Measurements from ENCODE around the gene C16orf74. TPM values are rescaled to one million over a fixed set of nuclear protein-coding genes. Genes with fewer than 3 reads are reported as not detected.
A peak's percentile ranks its signal among the peaks of the same experiment; 100 is the strongest.

C16orf74 gene
- total and polyA plus RNA-seq, 8 donors, result 0.37 to 1.3 (median 0.72) TPM

GRCh38 chr16:85674418-85674755 lies 76.5 kb downstream of the C16orf74 start:
- intact Hi-C loops (cut with DNase I), result no loop called here
- Histone ChIP-seq H3K36me3 (peaks cover under 1 to 36% (median 7%) of the 10 kb centered on the region in 3 donors), H3K27ac (peak overlapping the region; percentile 18 to 78 (median 52)), H3K9me3 (no peaks in the 10 kb centered on the region), H3K4me1 (peaks cover 14 to 24% (median 21%) of the 10 kb centered on the region in 3 donors), H3K27me3 (no peaks in the 10 kb centered on the region), H3K4me3 (no peak overlapping the region)
- ATAC-seq (peak in 2 of 4 donors; percentile 1 to 9), DNase-seq (no peak), FAIRE-seq (no peak)
- 51 to 55% methylated on average over 4 of the region's 4 CpGs for WGBS, 2 donors
- no peak for TF ChIP-seq CTCF (IDR thresholded peaks at IDR 0.05)

- intact Hi-C loops (cut with DNase I), result no loop called here
- H3K4me1 ChIP-seq, result peaks cover 14 to 24% (median 21%) of the 10 kb centered on the region in 3 donors
- no peaks in the 10 kb centered on the region for H3K27me3 ChIP-seq
- 27 to 28% methylated on average over 19 of the region's 19 CpGs for WGBS, 2 donors
- no peaks in the 10 kb centered on the region for H3K9me3 ChIP-seq
- no peak overlapping the region for H3K4me3 ChIP-seq
- peak overlapping the region; percentile 18 to 78 (median 52) for H3K27ac ChIP-seq
- DNase-seq, result peak; percentile 80 to 94 (median 86)
- peak; percentile 83 to 93 (median 91) for ATAC-seq
- no peak for TF ChIP-seq CTCF (IDR thresholded peaks at IDR 0.05)
- FAIRE-seq, result no peak
- H3K36me3 ChIP-seq, result peaks cover 6 to 41% (median 7%) of the 10 kb centered on the region in 3 donors
Observed at GRCh38 chr16:85673529-85674417, 77.1 kb downstream of the C16orf74 start.

- FAIRE-seq, result no peak
- Histone ChIP-seq H3K27ac (no peak overlapping the region), H3K36me3 (peaks cover 14 to 64% (median 33%) of the 10 kb centered on the region in 3 donors)
Observed at GRCh38 chr16:85670840-85671239, 80.1 kb downstream of the C16orf74 start.

GRCh38 chr16:85668676-85669424 lies 82.0 kb downstream of the C16orf74 start:
- no peak for FAIRE-seq
- DNase-seq, result peak in 1 of 6 donors; percentile 35
- TF ChIP-seq CTCF (IDR thresholded peaks at IDR 0.05), result no peak
- Histone ChIP-seq H3K4me1 (peaks cover 5 to 10% (median 9%) of the 10 kb centered on the region in 3 donors), H3K4me3 (no peak overlapping the region), H3K36me3 (peaks cover 17 to 82% (median 49%) of the 10 kb centered on the region in 3 donors), H3K9me3 (no peaks in the 10 kb centered on the region), H3K27ac (no peak overlapping the region), H3K27me3 (no peaks in the 10 kb centered on the region)
- ATAC-seq, result no peak
- intact Hi-C loops (cut with DNase I), result loop anchor here in 1 of 3 donors (5.0 kb wide), 1 partner anchor 48 kb away; no protein-coding TSS in a partner anchor
- WGBS, 2 donors, result 75 to 80% methylated on average over 10 of the region's 10 CpGs

More at GRCh38 chr16:85670840-85671239, 80.1 kb downstream of the C16orf74 start:
- no peaks in the 10 kb centered on the region for H3K9me3 ChIP-seq
- no peak for TF ChIP-seq CTCF (IDR thresholded peaks at IDR 0.05)
- intact Hi-C loops (cut with DNase I), result no loop called here
- no peaks in the 10 kb centered on the region for H3K27me3 ChIP-seq
- DNase-seq (peak in 2 of 6 donors; percentile 17 to 21), ATAC-seq (no peak)
- H3K4me3 ChIP-seq, result no peak overlapping the region
- H3K4me1 ChIP-seq, result peaks cover 14 to 24% (median 21%) of the 10 kb centered on the region in 3 donors
- 95 to 97% methylated on average over 14 of the region's 14 CpGs for WGBS, 2 donors

All from pancreas (tissue), 10 donors.